ENCODE measurements around the gene SYT2.
A peak's percentile ranks its signal among the peaks of the same experiment; 100 is the strongest.
"Not testable (repeated sequence)": the region's sequence is repeated elsewhere in the genome, so short reads cannot be mapped to it uniquely, and the experiment has no call there.

Gene SYT2

GRCh38 chr1:202621446-202621845 is 88.8 kb downstream of the SYT2 start:
- DNase-seq = no peak

GRCh38 chr1:202620036-202620435 is 90.2 kb downstream of the SYT2 start:
- DNase-seq = not testable (repeated sequence)

- DNase-seq = no peak
Measured at GRCh38 chr1:202619505-202619904, 90.7 kb downstream of the SYT2 start.

GRCh38 chr1:202619012-202619411 is 91.2 kb downstream of the SYT2 start:
- not testable (repeated sequence) for DNase-seq

- no peak for DNase-seq
Measured at GRCh38 chr1:202616355-202616915, 93.8 kb downstream of the SYT2 start.

- DNase-seq = no peak
Measured at GRCh38 chr1:202615501-202616354, 94.5 kb downstream of the SYT2 start.

- DNase-seq = not testable (repeated sequence)
Measured at GRCh38 chr1:202615208-202615500, 95.1 kb downstream of the SYT2 start.

- DNase-seq = not testable (repeated sequence)
Measured at GRCh38 chr1:202614363-202615207, 95.7 kb downstream of the SYT2 start.

- no peak for DNase-seq
Measured at GRCh38 chr1:202613571-202613970, 96.7 kb downstream of the SYT2 start.

GRCh38 chr1:202612036-202612435 is 98.2 kb downstream of the SYT2 start:
- not testable (repeated sequence) for DNase-seq

GRCh38 chr1:202605515-202605914 is 104.7 kb downstream of the SYT2 start:
- no peak for DNase-seq

- DNase-seq = no peak
Measured at GRCh38 chr1:202603435-202603834, 106.8 kb downstream of the SYT2 start.

- DNase-seq = no peak
Measured at GRCh38 chr1:202600432-202601041, 109.7 kb downstream of the SYT2 start.

GRCh38 chr1:202599669-202600431 is 110.4 kb downstream of the SYT2 start:
- DNase-seq = peak in 1 of 2 experiments; percentile 62

- no peak for DNase-seq
Measured at GRCh38 chr1:202597090-202597761, 113.0 kb downstream of the SYT2 start.

GRCh38 chr1:202596638-202597037 is 113.6 kb downstream of the SYT2 start:
- no peak for DNase-seq

GRCh38 chr1:202593845-202594244 is 116.4 kb downstream of the SYT2 start:
- DNase-seq = no peak

- no peak for DNase-seq
Measured at GRCh38 chr1:202592146-202592545, 118.1 kb downstream of the SYT2 start.

GRCh38 chr1:202591515-202591914 is 118.7 kb downstream of the SYT2 start:
- no peak for DNase-seq

GRCh38 chr1:202590975-202591411 is 119.3 kb downstream of the SYT2 start:
- no peak for DNase-seq

- no peak for DNase-seq
Measured at GRCh38 chr1:202590126-202590525, 120.1 kb downstream of the SYT2 start.
